GM11168 (cell line): Measurements from ENCODE around the gene ZFPL1.

ENCODE experiments used
- in situ Hi-C: fragments of 300-500 bp; cut with MboI; formaldehyde crosslinking; loops from one replicate; pipeline ENCODE4 v1.12.0; 2022; ENCODE audit warnings: low sequenced_read_pairs; ENCODE audit not compliant: unreplicated experiment

Gene ZFPL1

GRCh38 chr11:65126624-65127274, 42.7 kb downstream of the ZFPL1 start:
- in situ Hi-C loops = no loop called here

- in situ Hi-C loops = no loop called here
These were observed 43.6 kb downstream of the ZFPL1 start for GRCh38 chr11:65127473-65128181.

GRCh38 chr11:65128182-65129145, 44.4 kb downstream of the ZFPL1 start:
- in situ Hi-C loops = no loop called here

- in situ Hi-C loops = no loop called here
These were observed 45.8 kb downstream of the ZFPL1 start for GRCh38 chr11:65129649-65130441.

GRCh38 chr11:65130631-65131416, 46.8 kb downstream of the ZFPL1 start:
- in situ Hi-C loops = no loop called here

GRCh38 chr11:65131417-65131776, 47.4 kb downstream of the ZFPL1 start:
- in situ Hi-C loops = no loop called here

- in situ Hi-C loops = no loop called here
These were observed 47.8 kb downstream of the ZFPL1 start for GRCh38 chr11:65131895-65132237.

- in situ Hi-C loops = no loop called here
These were observed 48.4 kb downstream of the ZFPL1 start for GRCh38 chr11:65132238-65132987.

- in situ Hi-C loops = no loop called here
These were observed 49.1 kb downstream of the ZFPL1 start for GRCh38 chr11:65132988-65133700.

GRCh38 chr11:65133724-65134123, 49.7 kb downstream of the ZFPL1 start:
- in situ Hi-C loops = no loop called here

GRCh38 chr11:65134240-65134951, 50.4 kb downstream of the ZFPL1 start, which contains the start of gene SYVN1:
Gene SYVN1 (minus strand): TSS chr11:65134519. CDS start chr11:65133601, 918 bp downstream.
- in situ Hi-C loops = no loop called here

GRCh38 chr11:65134952-65135632, 51.1 kb downstream of the ZFPL1 start:
- in situ Hi-C loops = no loop called here

GRCh38 chr11:65135633-65136145, 51.7 kb downstream of the ZFPL1 start:
- in situ Hi-C loops = no loop called here

GRCh38 chr11:65136515-65137096, 52.6 kb downstream of the ZFPL1 start:
- in situ Hi-C loops = no loop called here
